Caki2 (cell line): ENCODE results near the gene STAB1. TPM values are rescaled to one million over a fixed set of nuclear protein-coding genes. Genes with fewer than 3 reads are reported as not detected.

ENCODE experiments used
- DNase-seq: peaks from one replicate; pipeline ENCODE4 v3.0.0-alpha.2; 2015; ENCODE audit warnings: low read depth
- in situ Hi-C: cut with HindIII; loops from 2 replicates; pipeline ENCODE4 v1.10.0; 2016; ENCODE audit warnings: low sequenced_read_pairs, low pct_unique_long_range_greater_than_20kb, mixed read lengths
- total RNA-seq: library from RNA; depleted of rRNA; stranded (reverse); fragments of >200 nt; shearing (Covaris generic); gene quantifications from 2 replicates; pipeline ENCODE4 v1.2.3, GENCODE V29; 2014; ENCODE audit warnings: low replicate concordance

Gene STAB1
- total RNA-seq, 1 experiment from 2014 or later = not detected

DNA sequence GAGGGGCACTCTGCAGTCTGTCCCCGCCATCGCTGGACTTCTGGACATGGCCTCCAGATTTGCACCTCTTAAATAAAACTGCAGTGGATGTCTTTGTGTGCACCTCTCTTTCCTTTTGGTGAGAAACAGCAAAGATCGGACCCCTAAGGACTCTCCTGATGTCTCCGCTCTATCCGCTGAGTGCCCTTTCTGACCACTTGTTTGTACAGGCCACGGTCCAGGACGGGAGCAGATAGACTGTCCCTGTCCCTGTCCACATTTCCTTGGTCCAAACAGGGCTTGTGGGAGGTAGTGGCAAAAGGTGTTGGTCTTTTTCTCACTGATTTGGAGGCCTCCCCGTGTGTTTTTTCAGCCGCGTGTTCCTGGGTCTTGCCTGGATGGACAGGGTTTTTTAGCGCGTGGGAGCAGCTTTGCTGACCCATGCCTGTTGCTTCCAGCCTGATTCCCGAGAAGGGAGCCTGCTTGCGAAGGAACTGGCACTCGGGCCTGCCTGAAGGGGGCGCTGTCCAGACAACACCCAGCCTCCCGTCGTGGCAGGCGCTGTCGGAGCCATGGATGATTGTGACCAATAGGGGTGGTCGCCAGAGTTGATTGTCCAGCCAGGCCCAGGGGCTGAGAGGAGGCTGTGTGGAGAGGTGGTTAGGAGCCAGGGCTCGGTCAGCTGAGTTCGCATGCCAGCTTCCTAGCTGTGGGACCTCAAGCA, 13.2 kb upstream of the STAB1 start:
- DNase-seq = no peak
- in situ Hi-C loops = no loop called here

DNA sequence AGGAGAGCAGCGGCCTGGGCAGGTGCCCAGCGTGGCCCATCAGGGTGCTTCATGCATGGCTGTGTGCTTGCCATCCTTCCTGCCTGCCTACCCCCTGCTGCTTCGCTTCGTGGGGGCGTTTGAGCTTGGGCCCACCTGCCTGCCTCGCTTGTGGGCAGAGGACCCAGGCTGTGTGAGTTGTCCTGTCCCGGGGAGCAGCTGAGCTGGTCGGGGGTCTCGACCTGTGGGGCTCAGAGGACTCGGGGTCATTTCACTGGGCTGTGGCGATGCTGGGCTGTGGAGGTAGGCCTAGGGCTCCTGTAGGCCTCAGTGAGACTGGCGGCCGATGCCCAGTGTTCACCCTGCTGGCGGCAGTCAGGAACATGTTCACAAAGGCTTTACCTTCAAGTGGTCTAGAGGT, 12.1 kb upstream of the STAB1 start:
- in situ Hi-C loops = no loop called here
- DNase-seq = no peak

DNA sequence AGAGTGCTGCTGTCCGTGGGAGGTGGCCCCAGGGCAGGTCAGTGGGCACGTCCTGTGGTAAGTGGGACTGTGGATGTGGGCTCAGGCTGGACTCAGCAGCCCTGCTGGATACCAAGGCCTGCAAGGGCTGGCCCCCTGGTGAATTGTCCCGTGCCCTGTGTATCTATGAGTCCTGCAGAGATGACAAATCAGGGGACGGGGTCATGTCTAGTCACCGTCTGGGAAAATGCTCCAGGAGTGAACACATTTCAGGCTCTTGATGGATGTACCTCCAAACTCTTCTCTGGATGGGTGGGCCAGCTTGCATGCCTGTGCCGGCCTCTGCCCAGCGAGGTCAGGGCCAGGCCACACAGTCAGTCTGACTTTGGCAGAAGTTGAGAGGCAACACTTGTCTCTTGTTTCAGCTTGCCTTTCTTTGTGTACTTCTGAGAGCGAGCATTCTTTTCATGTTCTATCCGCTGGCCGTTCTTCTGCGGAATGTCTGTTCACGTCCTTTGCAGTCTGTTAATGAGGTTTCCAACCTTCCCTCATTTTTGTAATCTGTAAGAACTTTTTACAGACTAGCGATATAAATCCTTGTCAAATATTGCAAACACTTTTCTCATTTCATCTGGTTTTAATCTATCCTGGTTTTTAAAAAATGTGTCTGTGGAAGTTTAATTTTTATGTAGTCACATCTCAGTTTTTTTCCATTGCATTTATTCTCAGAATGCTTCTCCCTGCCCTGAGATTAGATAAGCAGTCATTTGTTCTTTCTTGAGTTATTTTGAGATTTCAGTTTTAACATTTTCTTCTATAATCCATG, 11.4 kb upstream of the STAB1 start:
- in situ Hi-C loops = no loop called here
- DNase-seq = no peak

DNA sequence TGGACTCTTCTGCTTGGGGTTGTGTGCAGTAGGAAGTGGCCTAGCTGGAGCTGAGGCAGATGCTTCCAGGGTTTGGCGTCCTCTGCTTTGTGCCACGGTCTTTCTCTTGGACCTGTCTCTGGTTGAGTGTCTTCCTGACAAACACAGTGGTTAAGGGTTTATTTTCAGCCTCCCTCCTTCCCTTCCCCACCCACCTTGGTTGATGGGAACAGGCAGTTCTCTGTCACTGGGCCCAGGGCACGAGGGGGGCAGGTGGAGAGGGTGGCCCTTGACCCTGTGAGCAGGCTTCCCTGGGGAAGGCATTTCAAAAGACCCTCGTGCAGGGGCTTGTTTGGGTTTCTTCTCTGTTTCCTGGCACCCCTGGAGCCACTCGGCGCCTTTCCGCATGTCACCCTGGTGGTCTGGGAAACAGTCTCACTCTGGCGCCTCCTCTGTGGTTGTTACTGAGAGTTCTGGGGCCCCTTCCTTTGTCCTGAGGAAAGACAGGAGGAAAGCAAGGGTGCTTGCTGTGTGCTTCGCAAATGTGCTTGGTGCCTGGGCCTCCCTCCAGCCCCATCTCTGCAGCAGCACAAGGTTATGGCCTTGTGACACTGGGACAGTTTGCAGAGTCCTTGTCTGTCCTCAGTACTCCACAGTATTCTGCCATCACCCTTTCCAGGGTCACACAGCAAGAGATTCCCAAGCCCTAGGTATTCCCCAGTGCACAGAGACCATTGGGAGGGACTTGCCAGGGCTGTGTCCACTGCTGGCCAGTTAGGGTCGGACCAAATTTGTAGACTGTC, 10.3 kb upstream of the STAB1 start:
- in situ Hi-C loops = no loop called here
- no peak for DNase-seq

DNA sequence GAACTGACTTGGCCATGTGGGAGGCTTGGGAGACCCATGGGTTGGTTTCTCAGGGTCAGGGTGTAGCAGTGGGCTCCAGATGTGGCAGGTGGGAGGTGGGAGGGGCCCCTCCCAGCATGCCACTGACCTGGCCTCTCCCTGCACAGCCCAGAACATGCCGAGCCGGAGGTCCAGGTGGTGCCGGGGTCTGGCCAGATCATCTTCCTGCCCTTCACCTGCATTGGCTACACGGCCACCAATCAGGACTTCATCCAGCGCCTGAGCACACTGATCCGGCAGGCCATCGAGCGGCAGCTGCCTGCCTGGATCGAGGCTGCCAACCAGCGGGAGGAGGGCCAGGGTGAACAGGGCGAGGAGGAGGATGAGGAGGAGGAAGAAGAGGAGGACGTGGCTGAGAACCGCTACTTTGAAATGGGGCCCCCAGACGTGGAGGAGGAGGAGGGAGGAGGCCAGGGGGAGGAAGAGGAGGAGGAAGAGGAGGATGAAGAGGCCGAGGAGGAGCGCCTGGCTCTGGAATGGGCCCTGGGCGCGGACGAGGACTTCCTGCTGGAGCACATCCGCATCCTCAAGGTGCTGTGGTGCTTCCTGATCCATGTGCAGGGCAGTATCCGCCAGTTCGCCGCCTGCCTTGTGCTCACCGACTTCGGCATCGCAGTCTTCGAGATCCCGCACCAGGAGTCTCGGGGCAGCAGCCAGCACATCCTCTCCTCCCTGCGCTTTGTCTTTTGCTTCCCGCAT, 7.9 kb upstream of the STAB1 start:
- in situ Hi-C loops = no loop called here

DNA sequence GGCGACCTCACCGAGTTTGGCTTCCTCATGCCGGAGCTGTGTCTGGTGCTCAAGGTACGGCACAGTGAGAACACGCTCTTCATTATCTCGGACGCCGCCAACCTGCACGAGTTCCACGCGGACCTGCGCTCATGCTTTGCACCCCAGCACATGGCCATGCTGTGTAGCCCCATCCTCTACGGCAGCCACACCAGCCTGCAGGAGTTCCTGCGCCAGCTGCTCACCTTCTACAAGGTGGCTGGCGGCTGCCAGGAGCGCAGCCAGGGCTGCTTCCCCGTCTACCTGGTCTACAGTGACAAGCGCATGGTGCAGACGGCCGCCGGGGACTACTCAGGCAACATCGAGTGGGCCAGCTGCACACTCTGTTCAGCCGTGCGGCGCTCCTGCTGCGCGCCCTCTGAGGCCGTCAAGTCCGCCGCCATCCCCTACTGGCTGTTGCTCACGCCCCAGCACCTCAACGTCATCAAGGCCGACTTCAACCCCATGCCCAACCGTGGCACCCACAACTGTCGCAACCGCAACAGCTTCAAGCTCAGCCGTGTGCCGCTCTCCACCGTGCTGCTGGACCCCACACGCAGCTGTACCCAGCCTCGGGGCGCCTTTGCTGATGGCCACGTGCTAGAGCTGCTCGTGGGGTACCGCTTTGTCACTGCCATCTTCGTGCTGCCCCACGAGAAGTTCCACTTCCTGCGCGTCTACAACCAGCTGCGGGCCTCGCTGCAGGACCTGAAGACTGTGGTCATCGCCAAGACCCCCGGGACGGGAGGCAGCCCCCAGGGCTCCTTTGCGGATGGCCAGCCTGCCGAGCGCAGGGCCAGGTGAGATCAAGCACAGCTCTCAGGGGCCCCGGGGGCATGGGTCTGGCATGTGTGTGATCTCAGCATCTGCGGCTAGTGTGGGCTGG, 7.1 kb upstream of the STAB1 start:
- in situ Hi-C loops = no loop called here
- DNase-seq = no peak

More for the DNA sequence above, 7.9 kb upstream of the STAB1 start:
- no peak for DNase-seq

DNA sequence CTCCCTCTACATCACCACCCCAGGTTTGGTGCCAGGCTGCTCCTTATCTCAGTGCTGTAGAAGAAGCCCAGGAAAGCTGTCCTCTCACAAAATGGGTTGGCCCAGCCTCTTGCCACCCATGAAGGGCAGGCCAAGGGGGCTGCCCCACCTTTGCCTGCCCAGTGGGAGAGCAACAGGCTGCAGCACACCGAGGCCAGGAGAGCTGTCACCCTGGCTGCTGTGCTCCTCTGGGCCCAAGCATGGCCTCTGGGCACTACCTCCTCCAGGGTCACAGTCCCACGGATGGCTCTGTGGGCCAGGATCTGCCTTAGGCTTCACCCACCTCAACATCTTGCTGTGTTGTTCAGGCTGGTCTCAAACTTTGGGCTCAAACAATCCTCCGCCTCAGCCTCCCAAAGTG, 6.4 kb upstream of the STAB1 start:
- in situ Hi-C loops = no loop called here
- no peak for DNase-seq

DNA sequence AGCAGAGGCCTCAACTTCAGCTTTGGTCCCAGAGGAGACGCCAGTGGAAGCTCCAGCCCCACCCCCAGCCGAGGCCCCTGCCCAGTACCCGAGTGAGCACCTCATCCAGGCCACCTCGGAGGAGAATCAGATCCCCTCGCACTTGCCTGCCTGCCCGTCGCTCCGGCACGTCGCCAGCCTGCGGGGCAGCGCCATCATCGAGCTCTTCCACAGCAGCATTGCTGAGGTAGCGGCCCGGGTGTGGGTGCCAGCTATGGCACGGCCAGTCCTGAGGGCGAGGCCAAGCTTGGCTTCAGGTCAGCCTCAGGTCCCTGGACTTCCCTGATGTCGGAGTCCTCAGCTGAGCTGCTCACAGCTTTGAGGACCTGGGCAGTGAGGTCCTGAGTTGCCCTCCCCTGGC, 5.7 kb upstream of the STAB1 start:
- in situ Hi-C loops = no loop called here
- no peak for DNase-seq

DNA sequence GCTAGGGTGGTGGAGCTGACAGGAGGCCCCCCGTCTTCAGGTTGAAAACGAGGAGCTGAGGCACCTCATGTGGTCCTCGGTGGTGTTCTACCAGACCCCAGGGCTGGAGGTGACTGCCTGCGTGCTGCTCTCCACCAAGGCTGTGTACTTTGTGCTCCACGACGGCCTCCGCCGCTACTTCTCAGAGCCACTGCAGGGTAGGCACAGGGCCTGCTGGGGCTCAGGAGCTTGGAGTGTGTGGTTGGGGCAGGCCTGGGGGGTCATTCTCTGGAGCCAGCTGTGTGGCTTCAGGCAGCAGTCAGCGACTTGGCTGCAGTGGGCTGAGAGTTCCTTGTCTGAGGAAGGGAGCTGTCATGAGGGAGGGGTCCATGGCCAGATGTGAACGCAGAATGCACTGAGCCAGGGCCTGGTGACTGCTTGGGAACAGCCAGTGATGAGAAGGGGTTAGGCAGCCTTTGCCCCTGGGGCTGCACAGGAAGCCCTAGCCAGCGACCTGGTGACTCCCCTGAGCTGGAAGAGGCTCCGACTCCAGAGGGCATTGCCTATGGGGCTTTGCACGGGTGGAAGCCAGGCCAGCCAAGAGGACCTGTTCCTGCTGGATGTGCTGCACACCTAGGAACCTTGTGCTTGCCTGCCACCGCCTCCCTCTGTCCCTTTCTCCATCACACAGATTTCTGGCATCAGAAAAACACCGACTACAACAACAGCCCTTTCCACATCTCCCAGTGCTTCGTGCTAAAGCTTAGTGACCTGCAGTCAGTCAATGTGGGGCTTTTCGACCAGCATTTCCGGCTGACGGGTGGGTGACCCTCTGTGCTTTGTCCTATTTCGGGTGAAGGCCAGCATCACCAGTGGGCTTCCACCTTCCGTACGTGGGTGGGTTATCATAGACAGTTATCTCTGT, 4.9 kb upstream of the STAB1 start:
- in situ Hi-C loops = no loop called here
- no peak for DNase-seq

DNA sequence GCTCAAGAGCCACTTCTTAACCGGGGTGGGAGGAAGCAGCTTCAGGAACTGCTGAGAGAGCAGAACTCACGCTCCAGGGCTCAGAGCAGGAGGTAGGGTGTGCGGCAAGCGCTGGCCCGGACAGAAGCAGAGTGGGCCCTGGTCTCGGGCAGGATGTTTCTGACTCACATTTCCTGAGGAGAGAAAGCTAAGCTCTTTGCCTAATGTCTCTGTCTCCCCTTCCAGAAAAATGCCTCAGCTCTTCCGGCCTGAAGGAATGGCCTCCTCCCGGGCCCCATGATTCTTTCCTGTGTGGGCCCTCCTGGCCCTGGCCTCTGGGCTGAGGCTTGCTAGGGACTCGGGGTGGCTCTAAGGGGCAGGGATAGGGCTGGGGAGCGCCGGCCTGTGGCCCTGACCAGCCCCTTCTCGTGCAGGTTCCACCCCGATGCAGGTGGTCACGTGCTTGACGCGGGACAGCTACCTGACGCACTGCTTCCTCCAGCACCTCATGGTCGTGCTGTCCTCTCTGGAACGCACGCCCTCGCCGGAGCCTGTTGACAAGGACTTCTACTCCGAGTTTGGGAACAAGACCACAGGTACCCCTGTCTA, 4.1 kb upstream of the STAB1 start:
- in situ Hi-C loops = no loop called here
- no peak for DNase-seq

DNA sequence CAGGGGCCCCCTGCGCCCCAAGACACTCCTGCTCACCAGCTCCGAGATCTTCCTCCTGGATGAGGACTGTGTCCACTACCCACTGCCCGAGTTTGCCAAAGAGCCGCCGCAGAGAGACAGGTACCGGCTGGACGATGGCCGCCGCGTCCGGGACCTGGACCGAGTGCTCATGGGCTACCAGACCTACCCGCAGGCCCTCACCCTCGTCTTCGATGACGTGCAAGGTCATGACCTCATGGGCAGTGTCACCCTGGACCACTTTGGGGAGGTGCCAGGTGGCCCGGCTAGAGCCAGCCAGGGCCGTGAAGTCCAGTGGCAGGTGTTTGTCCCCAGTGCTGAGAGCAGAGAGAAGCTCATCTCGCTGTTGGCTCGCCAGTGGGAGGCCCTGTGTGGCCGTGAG, 3.1 kb upstream of the STAB1 start:
- in situ Hi-C loops = no loop called here
- DNase-seq = no peak

DNA sequence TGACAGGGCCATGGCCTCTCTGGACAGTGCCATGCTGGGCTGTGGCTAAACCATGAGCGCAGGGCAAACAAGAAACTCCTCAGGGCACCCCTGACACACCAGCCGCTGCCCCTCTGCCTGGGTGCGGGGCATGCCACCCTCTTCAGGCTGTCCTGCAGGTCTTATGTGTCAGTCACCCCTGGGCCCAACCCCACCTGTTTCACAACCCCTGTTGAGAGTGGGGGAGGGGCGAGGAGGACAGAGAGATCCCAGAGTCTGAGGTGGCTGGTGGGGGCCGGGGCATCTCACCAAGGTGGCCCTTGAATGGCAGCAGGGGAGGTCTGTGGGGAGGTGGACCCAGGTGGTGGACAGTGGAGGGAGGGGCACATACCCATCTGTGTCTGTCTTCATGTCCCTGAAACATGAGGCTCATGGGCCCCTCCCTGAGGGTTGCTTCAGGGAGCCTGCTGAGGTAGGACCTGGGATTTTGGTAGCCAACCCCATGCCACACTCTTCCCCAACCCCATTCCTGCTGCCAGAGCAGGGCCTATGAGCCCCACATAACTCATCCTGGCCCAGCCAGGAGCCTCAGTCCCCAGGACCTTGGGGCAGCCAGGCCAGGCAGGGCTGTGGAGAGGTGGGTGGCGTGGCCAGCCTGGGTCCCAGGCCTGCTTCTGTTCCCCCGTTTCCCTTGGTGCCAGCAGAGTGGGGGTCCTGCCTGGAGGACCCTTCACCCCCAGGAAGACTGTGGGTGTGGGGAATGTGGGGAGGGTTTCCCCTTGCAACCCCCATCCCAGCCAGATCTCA, 1.7 kb upstream of the STAB1 start:
- in situ Hi-C loops = no loop called here
- no peak for DNase-seq

DNA sequence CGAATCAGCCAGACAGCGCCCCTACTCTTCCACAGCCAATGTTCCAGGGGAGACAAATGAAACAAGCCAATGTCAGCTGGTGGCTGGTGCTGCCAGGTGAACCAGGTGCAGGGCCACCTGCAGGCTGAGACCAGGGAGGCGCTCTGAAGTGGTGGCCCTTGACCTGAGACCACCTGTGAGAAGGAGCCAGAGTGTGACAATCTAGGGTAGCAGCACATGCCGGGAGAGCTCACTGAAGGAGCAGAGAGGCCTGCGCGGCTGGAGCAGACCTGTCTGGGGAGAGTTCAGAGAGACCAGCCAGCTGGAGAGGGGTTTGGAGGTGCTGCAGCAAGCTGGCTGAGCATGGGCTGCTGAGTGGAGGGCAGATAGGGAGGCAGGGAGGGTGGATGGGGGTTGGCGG, 693 bp upstream of the STAB1 start:
- in situ Hi-C loops = no loop called here
- no peak for DNase-seq

DNA sequence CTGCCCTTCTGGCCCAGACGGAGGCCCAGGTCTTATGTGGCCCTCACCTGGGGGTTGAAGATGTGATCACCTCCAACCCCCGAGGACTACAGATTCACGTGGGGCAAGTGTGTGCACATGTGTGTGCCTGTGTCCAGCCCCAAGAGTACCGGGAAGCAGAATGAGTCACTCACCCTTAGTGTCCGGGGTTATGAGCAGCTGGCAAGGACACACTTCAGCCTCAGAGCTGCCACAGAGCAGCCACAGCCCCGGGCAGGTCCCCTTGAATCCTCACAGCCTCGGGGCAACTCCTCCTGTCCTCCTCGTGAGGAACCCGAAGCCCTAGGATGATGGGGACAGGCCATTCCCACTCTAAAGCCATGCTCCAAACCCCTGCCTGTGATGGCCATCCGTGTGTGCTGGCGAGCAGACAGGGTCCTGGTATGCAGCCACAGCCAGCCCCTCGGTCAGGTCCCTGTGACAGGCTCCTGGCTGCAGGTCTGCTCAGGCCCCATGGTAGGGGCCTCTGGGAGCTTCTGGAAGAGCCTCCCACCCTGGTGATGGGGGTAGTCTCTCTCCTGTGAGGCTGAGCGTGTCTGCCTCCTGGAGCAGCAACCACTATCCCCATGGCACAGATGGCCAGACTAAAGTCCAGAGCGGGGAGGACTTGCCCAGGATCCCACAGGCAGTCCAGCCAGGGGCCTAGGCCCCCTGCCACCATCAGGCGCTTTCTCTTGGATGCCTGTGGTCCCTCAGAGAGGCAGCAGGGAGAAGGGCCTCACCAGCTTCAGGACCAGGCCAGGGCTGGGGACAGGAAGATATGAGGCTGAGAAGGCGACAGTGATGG, 852 bp downstream of the STAB1 start:
- no peak for DNase-seq
- in situ Hi-C loops = no loop called here
